ENCODE results near the gene TLE2. TPM values are rescaled to one million over a fixed set of nuclear protein-coding genes. Genes with fewer than 3 reads are reported as not detected.

TLE2 gene
- total RNA-seq, 1 experiment from 2014 or later, result 7.7 TPM

DNA sequence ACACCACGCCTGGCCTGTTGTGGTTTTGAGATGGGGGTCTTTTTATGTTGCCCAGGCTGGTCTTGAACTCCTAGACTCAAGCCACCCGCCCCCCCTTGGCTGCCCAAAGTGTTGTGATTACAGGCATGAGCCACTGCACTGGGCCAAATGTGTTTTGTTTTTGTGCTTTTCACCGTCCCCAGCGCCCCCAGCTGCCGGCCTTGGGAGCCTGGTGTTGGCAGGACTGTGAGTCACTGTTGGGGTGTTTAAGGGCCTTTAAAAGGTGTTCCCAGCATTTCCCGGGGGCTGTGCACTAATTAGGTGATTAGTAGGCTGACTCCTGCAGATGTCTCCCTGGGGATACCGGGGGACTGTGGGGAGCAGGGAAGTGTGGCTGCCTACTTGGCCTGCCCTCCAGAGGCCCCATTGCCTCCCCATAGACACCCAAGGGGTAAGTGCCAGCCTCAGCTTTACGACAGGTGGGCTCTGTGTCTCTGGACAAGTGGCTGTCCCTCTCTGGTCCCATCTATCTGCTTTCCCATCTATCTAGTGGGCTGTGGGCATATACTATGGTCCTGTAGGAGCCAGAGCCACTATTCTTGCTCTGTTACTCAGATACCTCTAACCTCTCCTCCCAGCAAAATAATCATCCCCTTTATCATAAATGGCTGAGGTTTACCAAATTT lies 45.0 kb upstream of the TLE2 start:
- CTCF ChIA-PET, result no interaction called here
- H3K4me1 ChIP-seq (ENCODE audit: insufficient read depth, low read length), result no peaks in the 10 kb centered on the region
- TF ChIP-seq EZH2 (IDR thresholded peaks at IDR 0.05; ENCODE audit: low read length, unreplicated experiment), result no peak
- TF ChIP-seq, protein P1, sequence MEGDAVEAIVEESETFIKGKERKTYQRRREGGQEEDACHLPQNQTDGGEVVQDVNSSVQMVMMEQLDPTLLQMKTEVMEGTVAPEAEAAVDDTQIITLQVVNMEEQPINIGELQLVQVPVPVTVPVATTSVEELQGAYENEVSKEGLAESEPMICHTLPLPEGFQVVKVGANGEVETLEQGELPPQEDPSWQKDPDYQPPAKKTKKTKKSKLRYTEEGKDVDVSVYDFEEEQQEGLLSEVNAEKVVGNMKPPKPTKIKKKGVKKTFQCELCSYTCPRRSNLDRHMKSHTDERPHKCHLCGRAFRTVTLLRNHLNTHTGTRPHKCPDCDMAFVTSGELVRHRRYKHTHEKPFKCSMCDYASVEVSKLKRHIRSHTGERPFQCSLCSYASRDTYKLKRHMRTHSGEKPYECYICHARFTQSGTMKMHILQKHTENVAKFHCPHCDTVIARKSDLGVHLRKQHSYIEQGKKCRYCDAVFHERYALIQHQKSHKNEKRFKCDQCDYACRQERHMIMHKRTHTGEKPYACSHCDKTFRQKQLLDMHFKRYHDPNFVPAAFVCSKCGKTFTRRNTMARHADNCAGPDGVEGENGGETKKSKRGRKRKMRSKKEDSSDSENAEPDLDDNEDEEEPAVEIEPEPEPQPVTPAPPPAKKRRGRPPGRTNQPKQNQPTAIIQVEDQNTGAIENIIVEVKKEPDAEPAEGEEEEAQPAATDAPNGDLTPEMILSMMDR (conservative IDR thresholded peaks at IDR 0.05; ENCODE audit: low read depth, low read length), result no peak
- no peaks in the 10 kb centered on the region for H3K36me3 ChIP-seq (ENCODE audit: low read depth, low read length)
- H3K4me2 ChIP-seq (ENCODE audit: low read length), result no peak overlapping the region
- H3K9me2 ChIP-seq (replicated peaks; ENCODE audit: low read length), result no peaks in the 10 kb centered on the region
- no peak overlapping the region for H3K4me3 ChIP-seq (ENCODE audit: low read length)
- POLR2A ChIA-PET (ENCODE audit: unreplicated experiment), result no interaction called here
- intact Hi-C loops (cut with micrococcal nuclease), result no loop called here
- H2AFZ ChIP-seq (ENCODE audit: low read length), result no peak overlapping the region
- DNase-seq (no peak), ATAC-seq (no peak)
- no peaks in the 10 kb centered on the region for H4K20me1 ChIP-seq (ENCODE audit: low read length)
- H3F3A ChIP-seq (ENCODE audit: low read length, unreplicated experiment), result no peaks in the 10 kb centered on the region
- no peak overlapping the region for H3K27ac ChIP-seq (ENCODE audit: low read length)
- no peak overlapping the region for H3K9ac ChIP-seq (ENCODE audit: low read length)
- BruUV-seq (replicated peaks), result no TSS peak
- no peaks in the 10 kb centered on the region for H3K79me2 ChIP-seq (ENCODE audit: low read length)
- no peaks in the 10 kb centered on the region for H3K27me3 ChIP-seq (ENCODE audit: low read length)
- H3K9me3 ChIP-seq (ENCODE audit: low read length), result no peaks in the 10 kb centered on the region

DNA sequence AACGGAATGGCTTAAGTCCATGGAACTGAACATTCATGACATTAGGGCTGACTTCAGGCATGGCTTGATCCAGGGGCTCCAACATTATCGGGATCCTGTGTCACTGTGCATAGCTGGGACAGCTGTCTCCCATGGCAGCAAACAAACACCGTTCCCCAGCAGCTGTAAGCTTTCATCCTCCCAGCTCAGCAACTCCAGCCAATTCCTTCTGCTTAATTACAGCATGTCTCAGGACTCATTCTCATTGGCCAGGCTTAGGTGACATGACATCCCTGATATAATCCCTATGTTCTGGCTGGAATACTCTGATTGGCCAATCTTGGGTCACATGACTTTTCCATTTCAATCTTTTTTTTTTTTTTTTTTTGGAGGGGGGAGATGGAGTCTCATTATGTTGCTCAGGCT lies 44.1 kb upstream of the TLE2 start:
- DNase-seq (no peak), ATAC-seq (no peak)
- Histone ChIP-seq H3K79me2 (ENCODE audit: low read length) (no peaks in the 10 kb centered on the region), H3K9ac (ENCODE audit: low read length) (no peak overlapping the region), H4K20me1 (ENCODE audit: low read length) (no peaks in the 10 kb centered on the region), H2AFZ (ENCODE audit: low read length) (no peak overlapping the region), H3K9me2 (replicated peaks; ENCODE audit: low read length) (no peaks in the 10 kb centered on the region), H3K4me3 (ENCODE audit: low read length) (no peak overlapping the region), H3K36me3 (ENCODE audit: low read depth, low read length) (no peaks in the 10 kb centered on the region), H3K4me2 (ENCODE audit: low read length) (no peak overlapping the region), H3K27me3 (ENCODE audit: low read length) (no peaks in the 10 kb centered on the region), H3F3A (ENCODE audit: low read length, unreplicated experiment) (no peaks in the 10 kb centered on the region), H3K4me1 (ENCODE audit: insufficient read depth, low read length) (no peaks in the 10 kb centered on the region), H3K9me3 (ENCODE audit: low read length) (no peaks in the 10 kb centered on the region), H3K27ac (ENCODE audit: low read length) (no peak overlapping the region)
- intact Hi-C loops (cut with micrococcal nuclease), result no loop called here
- no TSS peak for BruUV-seq (replicated peaks)
- ChIA-PET CTCF (no interaction called here), POLR2A (ENCODE audit: unreplicated experiment) (no interaction called here)
- TF ChIP-seq EZH2phosphoT487 (IDR thresholded peaks at IDR 0.05; ENCODE audit: borderline replicate concordance, low read length), result no peak
- TF ChIP-seq, protein P1 (conservative IDR thresholded peaks at IDR 0.05; ENCODE audit: low read depth, low read length), result no peak
- no peak for TF ChIP-seq EZH2 (IDR thresholded peaks at IDR 0.05; ENCODE audit: low read length, unreplicated experiment)

DNA sequence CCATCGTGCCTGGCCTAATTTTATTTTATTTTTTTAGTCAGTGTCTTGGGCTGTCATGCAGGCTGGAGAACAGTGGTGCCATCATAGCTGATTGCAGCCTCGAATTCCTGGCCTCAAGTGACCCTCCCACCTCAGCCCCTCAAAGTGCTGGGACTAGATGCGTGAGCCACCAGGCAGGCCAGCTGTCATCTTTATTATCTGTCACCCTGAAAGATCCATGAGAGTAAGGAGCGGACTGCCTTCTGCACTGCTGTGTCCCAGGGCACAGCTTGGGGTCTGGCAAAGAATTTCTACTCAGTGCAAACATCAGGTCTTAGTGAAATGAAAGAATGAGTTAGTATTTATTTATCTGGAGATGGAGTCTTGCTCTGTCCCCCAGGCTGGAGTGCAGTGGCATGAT lies 42.7 kb upstream of the TLE2 start:
- intact Hi-C loops (cut with micrococcal nuclease), result no loop called here
- H3K9ac ChIP-seq (ENCODE audit: low read length), result no peak overlapping the region

More for the DNA sequence above, 42.7 kb upstream of the TLE2 start:
- Histone ChIP-seq H3K9me2 (replicated peaks; ENCODE audit: low read length) (no peaks in the 10 kb centered on the region), H3K4me1 (ENCODE audit: insufficient read depth, low read length) (no peaks in the 10 kb centered on the region), H3K27me3 (ENCODE audit: low read length) (no peaks in the 10 kb centered on the region), H3K4me2 (ENCODE audit: low read length) (no peak overlapping the region), H3K27ac (ENCODE audit: low read length) (no peak overlapping the region), H2AFZ (ENCODE audit: low read length) (no peak overlapping the region), H3F3A (ENCODE audit: low read length, unreplicated experiment) (no peaks in the 10 kb centered on the region), H4K20me1 (ENCODE audit: low read length) (no peaks in the 10 kb centered on the region), H3K9me3 (ENCODE audit: low read length) (no peaks in the 10 kb centered on the region), H3K79me2 (ENCODE audit: low read length) (no peaks in the 10 kb centered on the region), H3K4me3 (ENCODE audit: low read length) (no peak overlapping the region), H3K36me3 (ENCODE audit: low read depth, low read length) (no peaks in the 10 kb centered on the region)
- CTCF ChIA-PET, result no interaction called here
- POLR2A ChIA-PET (ENCODE audit: unreplicated experiment), result no interaction called here
- BruUV-seq (replicated peaks), result no TSS peak
- ATAC-seq, result no peak
- TF ChIP-seq EZH2 (IDR thresholded peaks at IDR 0.05; ENCODE audit: low read length, unreplicated experiment), result no peak
- no peak for TF ChIP-seq EZH2phosphoT487 (IDR thresholded peaks at IDR 0.05; ENCODE audit: borderline replicate concordance, low read length)
- TF ChIP-seq, protein P1 (conservative IDR thresholded peaks at IDR 0.05; ENCODE audit: low read depth, low read length), result no peak
- no peak for DNase-seq
